Fibroblast of skin of left quadriceps (primary cell): ENCODE data around the gene STX1B.
A peak's percentile ranks its signal among the peaks of the same experiment; 100 is the strongest.
"Not testable (repeated sequence)": the region's sequence is repeated elsewhere in the genome, so short reads cannot be mapped to it uniquely, and the experiment has no call there.

Experiments used
- DNase-seq, 2 experiments: peaks; one replicate each; pipeline ENCODE4 v3.0.0-alpha.2; 2013; ENCODE audit warnings: low read depth in 2 of 2

STX1B gene

GRCh38 chr16:31010585-31011325, at the start of gene STX1B:
TSS of gene STX1B (minus strand) at chr16:31010638. CDS start at chr16:31010396, 242 bp downstream.
- no peak for DNase-seq

GRCh38 chr16:31055613-31056012, 45.2 kb upstream of the STX1B start:
- DNase-seq: no peak

- DNase-seq: peak; percentile 57 to 67
Measured at GRCh38 chr16:31052114-31052513, 41.7 kb upstream of the STX1B start.

- DNase-seq: no peak
Measured at GRCh38 chr16:31050280-31051030, 40.0 kb upstream of the STX1B start.

GRCh38 chr16:31043898-31044481, 33.6 kb upstream of the STX1B start:
- DNase-seq: no peak

GRCh38 chr16:31043352-31043751, 32.9 kb upstream of the STX1B start:
- no peak for DNase-seq

GRCh38 chr16:31042866-31043265, 32.4 kb upstream of the STX1B start:
- no peak for DNase-seq

- no peak for DNase-seq
Measured at GRCh38 chr16:31038993-31039392, 28.6 kb upstream of the STX1B start.

GRCh38 chr16:31036691-31037090, 26.3 kb upstream of the STX1B start:
- no peak for DNase-seq

GRCh38 chr16:31033709-31034492, 23.5 kb upstream of the STX1B start:
- DNase-seq: peak; percentile 44 to 49

- DNase-seq: peak; percentile 91 to 94
Measured at GRCh38 chr16:31032736-31033708, 22.6 kb upstream of the STX1B start, which contains the start of gene STX4. TSS of gene STX4 (plus strand) at chr16:31033558. CDS start at chr16:31033806, 248 bp downstream.

- no peak for DNase-seq
Measured at GRCh38 chr16:31031276-31031675, 20.8 kb upstream of the STX1B start.

- DNase-seq: no peak
Measured at GRCh38 chr16:31029272-31029671, 18.8 kb upstream of the STX1B start.

- no peak for DNase-seq
Measured at GRCh38 chr16:31025339-31025738, 14.9 kb upstream of the STX1B start.

GRCh38 chr16:31023627-31024226, 13.3 kb upstream of the STX1B start:
- no peak for DNase-seq

GRCh38 chr16:31023252-31023602, 12.8 kb upstream of the STX1B start:
- no peak for DNase-seq

- DNase-seq: no peak
Measured at GRCh38 chr16:31022544-31023251, 12.3 kb upstream of the STX1B start.

GRCh38 chr16:31020536-31020935, 10.1 kb upstream of the STX1B start:
- no peak for DNase-seq

- not testable (repeated sequence) for DNase-seq
Measured at GRCh38 chr16:31017756-31018155, 7.3 kb upstream of the STX1B start.

- DNase-seq: no peak
Measured at GRCh38 chr16:31016018-31016417, 5.6 kb upstream of the STX1B start.
